PFSK-1 (cell line): ENCODE data around the gene LEAP2.

Experiments used
- FOXP2 ChIP-seq: optimal IDR thresholded peaks from 2 replicates; pipeline ENCODE3; 2011; ENCODE audit warnings: borderline replicate concordance, control low read depth, inconsistent platforms; ENCODE audit not compliant: insufficient read depth; ENCODE audit errors: extremely low read length, extremely low read depth
- POLR2AphosphoS5 ChIP-seq: IDR thresholded peaks from 2 replicates; pipeline ENCODE4 v1.6.1; 2012; ENCODE audit warnings: low read depth, mild to moderate bottlenecking, control low read depth, low read length, moderate library complexity
- REST ChIP-seq, 2 experiments: IDR thresholded peaks; 2 replicates each; pipeline versions ENCODE4 v1.6.1 to v1.8.0; 2011 to 2012; ENCODE audit warnings: low read depth in 2 of 2, low read length in 2 of 2, control low read depth in 1 of 2, inconsistent platforms in 1 of 2, mild to moderate bottlenecking in 1 of 2, moderate library complexity in 1 of 2; ENCODE audit not compliant: insufficient read depth in 1 of 2
- SIN3A ChIP-seq: IDR thresholded peaks from 2 replicates; pipeline ENCODE4 v1.6.1; 2012; ENCODE audit warnings: mild to moderate bottlenecking, low read length, moderate library complexity, borderline replicate concordance; ENCODE audit not compliant: insufficient read depth
- TAF1 ChIP-seq: IDR thresholded peaks from 2 replicates; pipeline ENCODE4 v1.6.1; 2012; ENCODE audit warnings: low read length, control low read depth, borderline replicate concordance; ENCODE audit not compliant: insufficient read depth

The LEAP2 gene

DNA sequence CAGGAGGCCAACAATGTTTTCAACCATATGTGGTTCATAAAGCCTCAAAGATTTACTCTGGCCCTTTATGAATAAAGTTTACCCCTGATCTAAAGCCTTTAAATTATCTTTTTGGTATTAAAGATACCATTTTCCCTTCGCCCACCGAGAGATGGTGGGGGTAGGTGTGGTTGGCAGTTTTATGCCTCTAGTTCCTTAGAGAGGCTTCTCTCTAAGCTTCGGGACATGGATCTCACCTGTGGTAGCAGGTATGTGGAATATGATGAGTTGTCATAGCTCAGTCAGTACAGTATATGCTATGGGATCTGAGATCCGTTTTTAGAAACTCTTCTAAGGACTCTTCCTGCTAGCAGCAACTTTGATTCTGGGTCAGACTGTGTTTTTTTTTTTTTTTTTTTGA lies 4.7 kb upstream of the LEAP2 start:
- TF ChIP-seq POLR2AphosphoS5 (no peak), SIN3A (no peak), TAF1 (no peak), REST (IDR thresholded peaks at IDR 0.05; ENCODE audit: insufficient read depth in 1 of 2, low read depth in 2 of 2, low read length in 2 of 2) (no peak), FOXP2 (no peak)

DNA sequence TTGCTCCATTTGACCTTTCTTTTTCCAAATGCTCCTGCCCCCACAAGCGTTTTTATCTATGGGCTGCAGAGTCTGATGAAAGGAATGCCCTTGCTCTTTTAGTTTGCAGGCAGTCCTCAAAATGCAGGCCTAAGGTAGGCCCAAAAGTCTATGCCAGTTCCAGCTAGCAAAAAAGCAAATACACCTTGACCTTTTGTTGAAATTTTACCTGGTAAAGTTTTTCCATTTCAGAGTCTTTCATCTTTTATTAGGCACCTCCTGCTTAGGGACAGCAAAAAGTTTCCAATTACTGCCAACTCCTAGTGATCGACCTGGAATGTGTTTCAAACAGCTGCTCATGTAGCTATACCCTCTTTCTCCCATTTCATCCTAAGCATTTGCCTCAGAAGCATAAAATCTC lies 2.7 kb upstream of the LEAP2 start:
- TF ChIP-seq POLR2AphosphoS5 (no peak), SIN3A (no peak), REST (IDR thresholded peaks at IDR 0.05; ENCODE audit: insufficient read depth in 1 of 2, low read depth in 2 of 2, low read length in 2 of 2) (no peak), TAF1 (no peak), FOXP2 (no peak)

DNA sequence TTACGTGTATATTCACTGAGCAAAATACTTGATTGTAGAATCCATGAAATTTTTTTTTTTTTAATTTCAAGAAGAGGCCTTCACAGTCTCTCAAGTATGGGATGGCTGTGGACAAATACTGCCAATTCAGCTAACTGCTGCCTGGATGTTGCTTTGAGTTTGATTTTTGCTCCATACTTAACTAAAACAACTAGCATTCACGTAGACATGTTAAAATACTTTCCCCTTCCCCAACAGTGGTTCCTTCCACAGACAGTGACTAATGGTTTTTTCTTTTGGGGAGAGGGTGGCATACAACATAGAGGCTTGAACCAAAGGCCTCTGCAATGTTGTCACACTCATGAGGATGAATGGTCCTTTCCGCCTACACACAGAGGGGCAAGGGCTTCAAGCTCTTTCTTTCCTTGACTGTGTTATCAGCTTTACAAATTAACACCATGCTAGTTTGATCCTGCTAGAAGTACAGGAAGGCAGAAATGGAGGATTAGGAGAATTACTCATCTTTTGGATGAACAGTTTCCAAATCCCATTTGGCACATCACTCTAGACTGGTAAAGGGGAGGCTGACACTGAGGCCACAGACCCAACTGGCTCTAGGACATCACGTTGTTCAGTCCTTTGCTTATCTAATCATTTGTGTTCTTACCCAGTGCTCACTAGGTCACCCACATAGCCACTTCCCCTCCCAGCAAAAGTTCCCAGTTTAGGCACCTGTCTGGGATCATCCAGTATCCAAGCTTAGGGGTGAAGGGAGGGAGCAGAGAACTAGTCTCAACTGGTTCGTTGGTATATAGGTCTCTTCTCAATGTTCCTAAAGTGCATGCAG lies 1.8 kb upstream of the LEAP2 start:
- TF ChIP-seq REST (IDR thresholded peaks at IDR 0.05; ENCODE audit: insufficient read depth in 1 of 2, low read depth in 2 of 2, low read length in 2 of 2) = no peak
- no peak for TF ChIP-seq FOXP2
- TF ChIP-seq POLR2AphosphoS5 = no peak
- no peak for TF ChIP-seq TAF1
- TF ChIP-seq SIN3A = no peak

GRCh38 chr5:132872788-132873118 lies 715 bp upstream of the LEAP2 start:
- TF ChIP-seq POLR2AphosphoS5 (no peak), FOXP2 (no peak), TAF1 (no peak), REST (IDR thresholded peaks at IDR 0.05; ENCODE audit: insufficient read depth in 1 of 2, low read depth in 2 of 2, low read length in 2 of 2) (no peak), SIN3A (no peak)

- no peak for TF ChIP-seq POLR2AphosphoS5
- no peak for TF ChIP-seq SIN3A
- TF ChIP-seq REST (IDR thresholded peaks at IDR 0.05; ENCODE audit: insufficient read depth in 1 of 2, low read depth in 2 of 2, low read length in 2 of 2) = no peak
- TF ChIP-seq TAF1 = no peak
- TF ChIP-seq FOXP2 = no peak
These were observed 433 bp downstream of the LEAP2 start for GRCh38 chr5:132873930-132874271.
